Measurements from ENCODE around the gene KANK2. TPM values are rescaled to one million over a fixed set of nuclear protein-coding genes. Genes with fewer than 3 reads are reported as not detected.
"Not testable (repeated sequence)": the region's sequence is repeated elsewhere in the genome, so short reads cannot be mapped to it uniquely, and the experiment has no call there.

Gene KANK2
- total RNA-seq, 1 donor from 2014 or later = 0.64 TPM

- intact Hi-C loops (cut with micrococcal nuclease) = loop anchor here (5.0 kb wide), 1 partner anchor 257 kb away; no protein-coding TSS in a partner anchor
Observed at GRCh38 chr19:11198769-11199424, 1.6 kb upstream of the KANK2 start.

GRCh38 chr19:11198175-11198534 lies 810 bp upstream of the KANK2 start:
- intact Hi-C loops (cut with micrococcal nuclease) = loop anchor here (5.0 kb wide), 1 partner anchor 256 kb away; no protein-coding TSS in a partner anchor

- intact Hi-C loops (cut with micrococcal nuclease) = loop anchor here (1.0 to 5.0 kb wide), 2 partner anchors 41 to 254 kb away; partner anchors contain the start of gene SPC24
Observed at GRCh38 chr19:11196406-11197287, 698 bp downstream of the KANK2 start.

GRCh38 chr19:11195681-11196080 lies 1.7 kb downstream of the KANK2 start:
- intact Hi-C loops (cut with micrococcal nuclease) = loop anchor here (5.0 kb wide), 1 partner anchor 253 kb away; no protein-coding TSS in a partner anchor

GRCh38 chr19:11194656-11195558 lies 2.4 kb downstream of the KANK2 start:
- intact Hi-C loops (cut with micrococcal nuclease) = loop anchor here (5.0 kb wide), 1 partner anchor 253 kb away; no protein-coding TSS in a partner anchor

GRCh38 chr19:11194173-11194572 lies 3.2 kb downstream of the KANK2 start:
- intact Hi-C loops (cut with micrococcal nuclease) = no loop called here

- intact Hi-C loops (cut with micrococcal nuclease) = no loop called here
Observed at GRCh38 chr19:11192957-11193939, 4.1 kb downstream of the KANK2 start.

- intact Hi-C loops (cut with micrococcal nuclease) = no loop called here
Observed at GRCh38 chr19:11191934-11192333, 5.4 kb downstream of the KANK2 start.

- intact Hi-C loops (cut with micrococcal nuclease) = no loop called here
Observed at GRCh38 chr19:11191273-11191755, 6.0 kb downstream of the KANK2 start.

- intact Hi-C loops (cut with micrococcal nuclease) = no loop called here
Observed at GRCh38 chr19:11190501-11190900, 6.8 kb downstream of the KANK2 start.

GRCh38 chr19:11187441-11187840 lies 9.9 kb downstream of the KANK2 start:
- intact Hi-C loops (cut with micrococcal nuclease) = no loop called here

- intact Hi-C loops (cut with micrococcal nuclease) = no loop called here
Observed at GRCh38 chr19:11182994-11183393, 14.4 kb downstream of the KANK2 start.

- intact Hi-C loops (cut with micrococcal nuclease) = no loop called here
Observed at GRCh38 chr19:11181488-11181887, 15.9 kb downstream of the KANK2 start.

- intact Hi-C loops (cut with micrococcal nuclease) = not testable (repeated sequence)
Observed at GRCh38 chr19:11180975-11181374, 16.4 kb downstream of the KANK2 start.

- intact Hi-C loops (cut with micrococcal nuclease) = no loop called here
Observed at GRCh38 chr19:11180346-11180745, 17.0 kb downstream of the KANK2 start.

GRCh38 chr19:11179716-11180297 lies 17.5 kb downstream of the KANK2 start:
- intact Hi-C loops (cut with micrococcal nuclease) = no loop called here

- intact Hi-C loops (cut with micrococcal nuclease) = not testable (repeated sequence)
Observed at GRCh38 chr19:11179145-11179465, 18.2 kb downstream of the KANK2 start.

GRCh38 chr19:11177592-11177991 lies 19.8 kb downstream of the KANK2 start:
- intact Hi-C loops (cut with micrococcal nuclease) = no loop called here

GRCh38 chr19:11176466-11177193 lies 20.7 kb downstream of the KANK2 start:
- intact Hi-C loops (cut with micrococcal nuclease) = no loop called here

Data from T-helper 1 cell treated with Interleukin-12 subunit alpha and Interleukin-12 subunit beta and Interleukin-4 antibody, amounts not matched to agents 30 ng/mL and 1 ng/mL, for 36 hours (primary cell).